HepG2 (cell line): ENCODE measurements around the gene GRIA2. TPM values are rescaled to one million over a fixed set of nuclear protein-coding genes. Genes with fewer than 3 reads are reported as not detected.
A peak's percentile ranks its signal among the peaks of the same experiment; 100 is the strongest.

Experiments used
- BCLAF1 ChIP-seq: fragments of 450-650 bp; IDR thresholded peaks from 2 replicates; pipeline ENCODE4 v1.6.1; 2017; ENCODE audit warnings: mild to moderate bottlenecking
- HMGXB3 ChIP-seq: sonication (generic); formaldehyde crosslinking; IDR thresholded peaks from 2 replicates; pipeline ENCODE4 v1.4.0; 2020; ENCODE audit warnings: missing genetic modification reagents, borderline replicate concordance
- IRF2 ChIP-seq: IDR thresholded peaks from 2 replicates; pipeline ENCODE4 v1.6.1; 2018; ENCODE audit warnings: missing genetic modification reagents, missing compliant biosample characterization
- MAFG ChIP-seq: sonication (generic); formaldehyde crosslinking; IDR thresholded peaks from 2 replicates; pipeline ENCODE4 v1.5.1; 2020; ENCODE audit warnings: mild to moderate bottlenecking, missing genetic modification reagents
- MBNL3 ChIP-seq: fragments of 250-450 bp; sonication (Bioruptor Pico); conservative IDR thresholded peaks from 2 replicates; pipeline ENCODE4 v1.8.0; 2022; ENCODE audit warnings: mild to moderate bottlenecking, inconsistent platforms
- SALL1 ChIP-seq: sonication (generic); formaldehyde crosslinking; IDR thresholded peaks from 2 replicates; pipeline ENCODE4 v1.8.0; 2022; ENCODE audit warnings: mild to moderate bottlenecking, missing genetic modification reagents
- SNAI1 ChIP-seq: sonication (generic); formaldehyde crosslinking; IDR thresholded peaks from 2 replicates; pipeline ENCODE4 v1.5.0; 2020; ENCODE audit warnings: mild to moderate bottlenecking, missing genetic modification reagents, borderline replicate concordance
- TBX2 ChIP-seq: sonication (generic); formaldehyde crosslinking; IDR thresholded peaks from 2 replicates; pipeline ENCODE4 v1.5.0; 2020; ENCODE audit warnings: missing genetic modification reagents, mild to moderate bottlenecking, borderline replicate concordance
- THAP11 ChIP-seq: IDR thresholded peaks from 2 replicates; pipeline ENCODE4 v1.6.1; 2016; ENCODE audit warnings: missing biosample characterization, missing genetic modification reagents
- XBP1 ChIP-seq: sonication (generic); formaldehyde crosslinking; IDR thresholded peaks from 2 replicates; pipeline ENCODE4 v1.5.0; 2020; ENCODE audit warnings: missing genetic modification reagents
- ZBTB44 ChIP-seq: sonication (generic); formaldehyde crosslinking; IDR thresholded peaks from 2 replicates; pipeline ENCODE4 v1.4.0; 2020; ENCODE audit warnings: missing genetic modification reagents
- ZFP36L1 ChIP-seq: sonication (generic); formaldehyde crosslinking; IDR thresholded peaks from 2 replicates; pipeline ENCODE4 v1.8.0; 2022; ENCODE audit warnings: mild to moderate bottlenecking, missing genetic modification reagents, moderate library complexity
- ZNF34 ChIP-seq: sonication (generic); formaldehyde crosslinking; IDR thresholded peaks from 2 replicates; pipeline ENCODE4 v1.4.0; 2020; ENCODE audit warnings: mild to moderate bottlenecking, missing genetic modification reagents, borderline replicate concordance
- polyA plus RNA-seq, 8 experiments: library from polyadenylated mRNA; depleted of rRNA in 3 of 8; stranded (reverse) in 7 of 8; unstranded in 1 of 8; fragments of >200 nt; fragmentation: Illumina TruSeq in 4 of 8; extraction: Trizol in 4 of 8; gene quantifications; 2 replicates each; pipeline versions ENCODE4 v1.2.1 to v1.2.3, GENCODE V29; 2011 to 2016; ENCODE audit warnings: low read depth in 4 of 8, missing spikeins in 1 of 8, mixed read lengths in 1 of 8; ENCODE audit not compliant: insufficient read depth in 1 of 8
- total RNA-seq, 5 experiments: library from RNA; depleted of rRNA; stranded (reverse); fragments of >200 nt; fragmentation: Illumina TruSeq; extraction: Trizol; gene quantifications; 2 replicates each; pipeline ENCODE4 v1.2.3, GENCODE V29; 2016; ENCODE audit warnings: low read depth in 1 of 5
- TF ChIP-seq, protein P1 (sequence below): sonication (generic); formaldehyde crosslinking; IDR thresholded peaks from 2 replicates; pipeline ENCODE4 v1.4.0; 2020; ENCODE audit warnings: missing genetic modification reagents, borderline replicate concordance
- TF ChIP-seq, protein P2 (sequence below): sonication (generic); formaldehyde crosslinking; IDR thresholded peaks from 2 replicates; pipeline ENCODE4 v1.8.1; 2023; ENCODE audit warnings: mild to moderate bottlenecking, moderate library complexity, missing genetic modification reagents
- TF ChIP-seq, protein P3 (sequence below): sonication (generic); formaldehyde crosslinking; IDR thresholded peaks from 2 replicates; pipeline ENCODE4 v1.8.0; 2022; ENCODE audit warnings: missing genetic modification reagents, mild to moderate bottlenecking, borderline replicate concordance

Gene GRIA2
- total and polyA plus RNA-seq, 2 of the 13 experiments (the other 11 are each of a cell fraction or from before 2014, with no cell fraction given): not detected

- TF ChIP-seq, protein P1, sequence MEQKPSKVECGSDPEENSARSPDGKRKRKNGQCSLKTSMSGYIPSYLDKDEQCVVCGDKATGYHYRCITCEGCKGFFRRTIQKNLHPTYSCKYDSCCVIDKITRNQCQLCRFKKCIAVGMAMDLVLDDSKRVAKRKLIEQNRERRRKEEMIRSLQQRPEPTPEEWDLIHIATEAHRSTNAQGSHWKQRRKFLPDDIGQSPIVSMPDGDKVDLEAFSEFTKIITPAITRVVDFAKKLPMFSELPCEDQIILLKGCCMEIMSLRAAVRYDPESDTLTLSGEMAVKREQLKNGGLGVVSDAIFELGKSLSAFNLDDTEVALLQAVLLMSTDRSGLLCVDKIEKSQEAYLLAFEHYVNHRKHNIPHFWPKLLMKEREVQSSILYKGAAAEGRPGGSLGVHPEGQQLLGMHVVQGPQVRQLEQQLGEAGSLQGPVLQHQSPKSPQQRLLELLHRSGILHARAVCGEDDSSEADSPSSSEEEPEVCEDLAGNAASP: peak; percentile 43; the same call in 1 of the 2 replicates
- TF ChIP-seq HMGXB3 (CRISPR knock-in tag) (0 out of 2 replicates have a peak, but pooled peaks have one; percentile 57), IRF2 (CRISPR knock-in tag) (peak; percentile 60; the same call in 1 of the 2 replicates), ZFP36L1 (CRISPR knock-in tag) (peak; percentile 80; the same call in 1 of the 2 replicates), MBNL3 (CRISPR knock-in tag) (no peak), TBX2 (CRISPR knock-in tag) (peak; percentile 18; the same call in 1 of the 2 replicates), XBP1 (no peak), SALL1 (CRISPR knock-in tag) (peak; percentile 92), ZNF34 (CRISPR knock-in tag) (no peak), BCLAF1 (no peak), SNAI1 (CRISPR knock-in tag) (no peak), MAFG (CRISPR knock-in tag) (no peak), THAP11 (CRISPR knock-in tag) (peak; percentile 51; the same call in 1 of the 2 replicates), ZBTB44 (CRISPR knock-in tag) (peak; percentile 78; the same call in 1 of the 2 replicates)
- TF ChIP-seq, protein P2, sequence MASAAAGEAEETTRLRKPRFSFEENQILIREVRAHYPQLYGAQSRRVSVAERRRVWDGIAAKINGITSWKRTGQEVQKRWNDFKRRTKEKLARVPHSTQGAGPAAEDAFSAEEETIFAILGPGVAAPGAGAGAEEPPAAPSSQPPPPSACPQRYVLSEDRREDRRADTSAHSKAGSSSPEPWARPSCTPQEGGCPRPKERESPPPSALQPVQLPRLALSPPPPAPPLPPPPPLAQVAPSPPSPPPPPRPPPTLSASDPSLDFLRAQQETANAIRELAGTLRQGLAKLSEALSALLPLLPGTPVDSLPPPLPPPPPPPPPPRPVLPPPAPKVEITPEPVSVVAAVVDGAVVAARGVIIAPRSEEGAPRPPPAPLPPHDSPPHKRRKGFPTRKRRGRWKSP (CRISPR knock-in tag): peak; percentile 58; the same call in 1 of the 2 replicates
- TF ChIP-seq, protein P3, sequence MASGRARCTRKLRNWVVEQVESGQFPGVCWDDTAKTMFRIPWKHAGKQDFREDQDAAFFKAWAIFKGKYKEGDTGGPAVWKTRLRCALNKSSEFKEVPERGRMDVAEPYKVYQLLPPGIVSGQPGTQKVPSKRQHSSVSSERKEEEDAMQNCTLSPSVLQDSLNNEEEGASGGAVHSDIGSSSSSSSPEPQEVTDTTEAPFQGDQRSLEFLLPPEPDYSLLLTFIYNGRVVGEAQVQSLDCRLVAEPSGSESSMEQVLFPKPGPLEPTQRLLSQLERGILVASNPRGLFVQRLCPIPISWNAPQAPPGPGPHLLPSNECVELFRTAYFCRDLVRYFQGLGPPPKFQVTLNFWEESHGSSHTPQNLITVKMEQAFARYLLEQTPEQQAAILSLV (CRISPR knock-in tag): 0 out of 2 replicates have a peak, but pooled peaks have one; percentile 49
These were observed at the start of gene GRIA2 (continued) for GRCh38 chr4:157220371-157220881.
